Keratinocyte (primary cell): ENCODE measurements around the gene ACAP2. TPM values are rescaled to one million over a fixed set of nuclear protein-coding genes. Genes with fewer than 3 reads are reported as not detected.

ENCODE experiments used
- DNase-seq: peaks from one replicate; pipeline ENCODE4 v3.0.0-alpha.2; 2011; ENCODE audit warnings: low read depth, missing footprints, low spot score
- FAIRE-seq: peaks from 2 replicates; lab custom pipeline; 2011; peaks lifted over from hg19 to GRCh38; lab: Jason Lieb, UNC
- H2AFZ ChIP-seq: 2 replicates; pipeline ENCODE4 v1.6.0; 2012; ENCODE audit warnings: low read length, control low read depth, inconsistent platforms; ENCODE audit not compliant: control insufficient read depth
- H3K27ac ChIP-seq: 2 replicates; pipeline ENCODE4 v1.5.1; 2011; ENCODE audit warnings: low read length; ENCODE audit not compliant: control insufficient read depth, insufficient read depth
- H3K27me3 ChIP-seq: 3 replicates; pipeline ENCODE4 v1.6.0; 2011; ENCODE audit warnings: low read length; ENCODE audit not compliant: control insufficient read depth, insufficient read depth; ENCODE audit errors: extremely low read depth
- H3K36me3 ChIP-seq, 2 experiments: 2 replicates in 1 of 2; 3 replicates in 1 of 2; pipeline ENCODE4 v1.5.1; 2011; ENCODE audit warnings: low read length in 2 of 2, mild to moderate bottlenecking in 1 of 2; ENCODE audit not compliant: control insufficient read depth in 2 of 2, insufficient read depth in 2 of 2; ENCODE audit errors: extremely low read depth in 1 of 2
- H3K4me1 ChIP-seq: 3 replicates; pipeline ENCODE4 v1.5.1; 2011; ENCODE audit warnings: low read length; ENCODE audit not compliant: control insufficient read depth, insufficient read depth; ENCODE audit errors: extremely low read depth
- H3K4me2 ChIP-seq: 3 replicates; pipeline ENCODE4 v1.6.0; 2011; ENCODE audit warnings: low read depth, low read length; ENCODE audit not compliant: control insufficient read depth, insufficient read depth; ENCODE audit errors: extremely low read depth
- H3K4me3 ChIP-seq, 3 experiments: fragments of 200-600 bp in 1 of 3; sonication (generic) in 1 of 3; 2 replicates in 2 of 3; 3 replicates in 1 of 3; pipeline ENCODE4 v1.5.1; 2011 to 2016; ENCODE audit warnings: low read length in 3 of 3, mild to moderate bottlenecking in 3 of 3, control low read depth in 2 of 3, inconsistent platforms in 1 of 3, low read depth in 1 of 3, mixed read lengths in 1 of 3, mixed run types in 1 of 3, moderate library complexity in 1 of 3; ENCODE audit not compliant: control insufficient read depth in 2 of 3, insufficient read depth in 2 of 3; ENCODE audit errors: extremely low read depth in 1 of 3
- H3K79me2 ChIP-seq: 2 replicates; pipeline ENCODE4 v1.6.0; 2012; ENCODE audit warnings: low read length; ENCODE audit not compliant: control insufficient read depth, insufficient read depth
- H3K9ac ChIP-seq: 3 replicates; pipeline ENCODE4 v1.6.0; 2011; ENCODE audit warnings: low read length; ENCODE audit not compliant: control insufficient read depth, insufficient read depth; ENCODE audit errors: extremely low read depth
- H3K9me1 ChIP-seq: 3 replicates; pipeline ENCODE4 v1.6.0; 2011; ENCODE audit warnings: low read length; ENCODE audit not compliant: control insufficient read depth, insufficient read depth; ENCODE audit errors: extremely low read depth
- H3K9me3 ChIP-seq: 2 replicates; pipeline ENCODE4 v1.5.1; 2012; ENCODE audit warnings: low read depth, low read length; ENCODE audit not compliant: control insufficient read depth
- H4K20me1 ChIP-seq: 3 replicates; pipeline ENCODE4 v1.6.0; 2011; ENCODE audit warnings: low read length; ENCODE audit not compliant: control insufficient read depth, insufficient read depth; ENCODE audit errors: extremely low read depth
- CTCF ChIP-seq, 3 experiments: IDR thresholded peaks in 1 of 3; conservative IDR thresholded peaks in 1 of 3; optimal IDR thresholded peaks in 1 of 3; 2 replicates in 2 of 3; 3 replicates in 1 of 3; pipeline versions ENCODE3 to v1.5.1; 2011; ENCODE audit warnings: low read length in 3 of 3, mild to moderate bottlenecking in 3 of 3, moderate library complexity in 2 of 3, control low read depth in 1 of 3, inconsistent platforms in 1 of 3; ENCODE audit not compliant: insufficient read depth in 2 of 3; ENCODE audit errors: extremely low read depth in 1 of 3
- EZH2 ChIP-seq: IDR thresholded peaks from one replicate; pipeline ENCODE4 v1.6.1; 2012; ENCODE audit warnings: inconsistent platforms, mild to moderate bottlenecking, low read length, moderate library complexity
- dilution Hi-C: fragments of 300-500 bp; cut with MboI; formaldehyde crosslinking; loops from one replicate; pipeline ENCODE4 v1.7.0; 2020; ENCODE audit warnings: low sequenced_read_pairs; ENCODE audit not compliant: extremely low pct_ligation_motif_present
- polyA plus RNA-seq, 5 experiments: library from polyadenylated mRNA; depleted of rRNA in 3 of 5; stranded (reverse) in 3 of 5; stranded (forward) in 1 of 5; unstranded in 1 of 5; fragments of >200 nt; gene quantifications; 1 replicate in 1 of 5; 2 replicates in 3 of 5; 3 replicates in 1 of 5; pipeline versions ENCODE4 v1.2.1 to v1.2.3, GENCODE V29; 2011 to 2012; ENCODE audit warnings: missing spikeins in 2 of 5, low read depth in 1 of 5, low replicate concordance in 1 of 5

Gene ACAP2
- polyA plus RNA-seq, 1 donor (not counting 4 experiments of a cell fraction or from before 2014, with no cell fraction given) = 23.5 TPM

- no peak for DNase-seq
- Histone ChIP-seq H3K9me1 (no peaks in the 10 kb centered on the region), H3K27ac (no peak overlapping the region), H3K9me3 (no peaks in the 10 kb centered on the region), H3K4me3 (no peak overlapping the region), H3K4me2 (no peak overlapping the region), H3K4me1 (peaks cover 14% of the 10 kb centered on the region), H3K79me2 (peaks cover 6% of the 10 kb centered on the region), H3K9ac (no peak overlapping the region), H4K20me1 (no peaks in the 10 kb centered on the region), H3K27me3 (no peaks in the 10 kb centered on the region), H2AFZ (no peak overlapping the region), H3K36me3 (peaks cover 0 to 2% of the 10 kb centered on the region in 2 experiments)
- TF ChIP-seq CTCF (optimal IDR thresholded peaks at IDR 0.05 in 1 of 3, IDR thresholded peaks at IDR 0.05 in 1 of 3, conservative IDR thresholded peaks at IDR 0.05 in 1 of 3; ENCODE audit: extremely low read depth in 1 of 3, insufficient read depth in 2 of 3, low read length in 3 of 3) (no peak), EZH2 (no peak)
- FAIRE-seq = no peak
- dilution Hi-C loops = no loop called here
Measured at GRCh38 chr3:195274259-195274966, 168.4 kb downstream of the ACAP2 start.

GRCh38 chr3:195271410-195272243, 171.2 kb downstream of the ACAP2 start:
- FAIRE-seq (peak; percentile 13), DNase-seq (peak; percentile 21)
- dilution Hi-C loops = no loop called here
- peak overlapping the region; percentile 92 for H3K4me2 ChIP-seq
- H3K4me1 ChIP-seq = peaks cover 17% of the 10 kb centered on the region
- peak overlapping the region; percentile 53 for H3K27ac ChIP-seq
- no peaks in the 10 kb centered on the region for H3K9me1 ChIP-seq
- H4K20me1 ChIP-seq = no peaks in the 10 kb centered on the region
- peak overlapping the region; percentile 77 for H2AFZ ChIP-seq
- H3K9ac ChIP-seq = peak overlapping the region; percentile 72
- H3K79me2 ChIP-seq = peaks cover 16% of the 10 kb centered on the region
- TF ChIP-seq CTCF (optimal IDR thresholded peaks at IDR 0.05 in 1 of 3, IDR thresholded peaks at IDR 0.05 in 1 of 3, conservative IDR thresholded peaks at IDR 0.05 in 1 of 3; ENCODE audit: extremely low read depth in 1 of 3, insufficient read depth in 2 of 3, low read length in 3 of 3) (peak; percentile 79 to 94 (median 89)), EZH2 (no peak)
- peak overlapping the region; percentile 65 to 89 (median 77) for H3K4me3 ChIP-seq
- H3K27me3 ChIP-seq = no peaks in the 10 kb centered on the region
- H3K9me3 ChIP-seq = no peaks in the 10 kb centered on the region
- H3K36me3 ChIP-seq = peaks cover 0 to 2% of the 10 kb centered on the region in 2 experiments
